Hindlimb muscle (tissue), 1 donor: Measurements from ENCODE around the gene HSPB9. TPM values are rescaled to one million over a fixed set of nuclear protein-coding genes. Genes with fewer than 3 reads are reported as not detected.

Source experiments
- DNase-seq: peaks from one replicate; pipeline ENCODE4 v3.0.0-alpha.2; 2013
- polyA plus RNA-seq: library from polyadenylated mRNA; unstranded; fragments of 120-200 nt; gene quantifications from one replicate; pipeline ENCODE4 v1.2.1, GENCODE V29; 2013; ENCODE audit not compliant: insufficient read length

Gene HSPB9, protein sequence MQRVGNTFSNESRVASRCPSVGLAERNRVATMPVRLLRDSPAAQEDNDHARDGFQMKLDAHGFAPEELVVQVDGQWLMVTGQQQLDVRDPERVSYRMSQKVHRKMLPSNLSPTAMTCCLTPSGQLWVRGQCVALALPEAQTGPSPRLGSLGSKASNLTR
- polyA plus RNA-seq = 0.34 TPM

- peak; percentile 56 for DNase-seq
These were observed at the start of gene HSPB9 for GRCh38 chr17:42122371-42123303. Gene HSPB9, plus strand, starts transcription at chr17:42122804. Its CDS starts 47 bp downstream, at chr17:42122851.

- DNase-seq = no peak
These were observed 46.8 kb upstream of the HSPB9 start for GRCh38 chr17:42075789-42076188.

DNA sequence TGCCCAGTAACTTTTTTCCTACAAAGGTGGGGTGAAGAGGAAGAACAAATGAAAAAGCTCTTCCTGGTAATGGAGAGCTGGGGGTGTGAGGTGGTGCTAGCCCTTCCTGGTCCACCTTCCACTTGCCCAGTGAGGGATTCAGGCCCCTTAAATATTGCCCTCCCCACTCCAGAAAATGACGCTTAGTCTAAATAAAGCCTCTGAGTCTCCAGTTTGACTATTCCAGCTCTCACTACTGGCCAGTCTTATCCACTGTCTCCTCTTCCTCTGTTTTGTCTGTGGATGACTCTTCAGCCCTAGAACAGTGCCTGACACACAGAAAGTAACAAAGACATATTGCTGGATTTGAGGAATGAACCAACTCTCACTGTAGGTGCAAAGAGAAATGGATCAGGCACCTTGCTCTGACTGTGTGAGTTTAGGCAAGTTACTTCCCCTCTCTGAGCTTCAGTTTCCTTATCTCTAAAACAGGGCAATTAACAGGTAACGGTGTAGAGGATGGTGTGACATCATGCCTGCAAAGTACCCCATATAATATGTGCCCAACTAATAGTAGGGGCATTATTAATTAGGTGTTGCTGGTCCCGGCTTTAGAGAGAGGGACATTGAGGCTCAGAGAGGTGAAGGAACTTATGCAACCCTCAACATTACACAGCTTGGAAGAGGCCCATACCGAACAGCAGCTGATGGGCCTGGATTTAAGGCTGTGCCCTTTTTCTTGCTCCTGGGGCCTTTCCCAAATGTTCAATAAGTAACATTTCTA is 45.6 kb upstream of the HSPB9 start:
- no peak for DNase-seq

DNA sequence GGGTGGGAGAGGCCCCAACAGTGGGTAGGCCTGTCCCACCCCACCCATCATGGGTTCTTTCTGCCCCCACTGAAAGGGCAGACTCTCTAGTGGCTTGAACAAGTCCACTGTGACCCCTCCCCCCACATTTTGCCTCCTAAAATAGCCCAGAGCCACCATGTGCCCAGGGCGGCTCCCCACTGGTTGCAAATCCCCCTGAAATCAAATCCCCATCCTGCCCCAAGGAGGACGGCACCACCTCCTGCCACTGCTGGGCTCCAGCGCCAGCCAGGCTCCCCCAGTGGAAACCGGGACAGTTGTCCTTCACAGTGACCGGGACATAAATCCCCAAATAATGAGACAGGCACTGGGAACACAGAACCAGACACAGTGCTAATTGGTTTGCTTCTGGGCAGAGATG is 44.8 kb upstream of the HSPB9 start:
- no peak for DNase-seq

DNA sequence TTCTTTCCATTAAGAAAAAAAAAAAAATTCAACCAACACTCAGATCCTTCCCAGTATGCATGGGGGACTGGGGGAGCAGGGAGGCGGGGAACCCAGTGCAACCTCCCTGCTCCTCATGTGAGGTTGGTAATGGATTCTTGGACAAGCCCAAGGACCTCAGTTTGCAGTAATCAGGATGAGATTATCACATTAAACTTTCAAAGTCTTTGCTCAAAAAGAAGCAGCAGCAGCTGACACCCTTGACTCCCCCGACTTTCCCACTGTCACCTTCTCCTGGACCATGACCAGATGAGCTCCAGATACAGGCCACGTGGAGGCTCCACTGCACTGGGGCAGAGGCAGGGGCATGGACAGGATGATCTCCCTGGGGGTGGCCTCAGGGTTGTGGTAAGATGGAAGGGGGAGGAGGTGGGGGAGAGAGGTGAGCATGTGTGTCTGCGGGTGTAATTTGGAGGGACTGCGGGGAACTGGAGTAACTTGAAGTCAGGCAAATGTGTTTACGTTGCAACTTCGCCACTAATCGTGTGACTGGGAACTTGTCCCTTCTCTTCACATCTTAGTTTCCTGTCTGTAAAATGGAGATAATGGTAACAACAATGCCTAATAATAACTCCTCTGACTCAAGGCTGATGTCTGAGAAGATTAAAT is 44.1 kb upstream of the HSPB9 start:
- DNase-seq = no peak

DNA sequence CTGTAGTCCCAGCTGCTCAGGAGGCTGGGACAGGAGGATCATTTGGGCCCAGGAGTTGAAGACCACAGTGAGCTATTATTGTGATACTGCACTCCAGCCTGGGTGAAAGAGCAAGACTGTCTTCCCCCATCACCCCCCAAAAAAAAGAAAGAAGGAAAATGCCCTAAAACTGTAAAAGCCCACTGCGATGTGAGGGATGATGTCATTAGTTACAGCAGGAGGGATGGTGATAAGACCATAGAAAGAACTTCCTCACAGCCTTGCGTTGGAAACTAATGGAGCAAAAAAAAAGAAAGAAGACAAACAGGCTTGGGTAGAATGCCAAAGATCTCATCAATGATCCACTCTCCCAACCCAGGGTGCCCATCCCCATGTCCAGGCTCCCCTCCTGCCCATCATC is 43.1 kb upstream of the HSPB9 start:
- DNase-seq = no peak

DNA sequence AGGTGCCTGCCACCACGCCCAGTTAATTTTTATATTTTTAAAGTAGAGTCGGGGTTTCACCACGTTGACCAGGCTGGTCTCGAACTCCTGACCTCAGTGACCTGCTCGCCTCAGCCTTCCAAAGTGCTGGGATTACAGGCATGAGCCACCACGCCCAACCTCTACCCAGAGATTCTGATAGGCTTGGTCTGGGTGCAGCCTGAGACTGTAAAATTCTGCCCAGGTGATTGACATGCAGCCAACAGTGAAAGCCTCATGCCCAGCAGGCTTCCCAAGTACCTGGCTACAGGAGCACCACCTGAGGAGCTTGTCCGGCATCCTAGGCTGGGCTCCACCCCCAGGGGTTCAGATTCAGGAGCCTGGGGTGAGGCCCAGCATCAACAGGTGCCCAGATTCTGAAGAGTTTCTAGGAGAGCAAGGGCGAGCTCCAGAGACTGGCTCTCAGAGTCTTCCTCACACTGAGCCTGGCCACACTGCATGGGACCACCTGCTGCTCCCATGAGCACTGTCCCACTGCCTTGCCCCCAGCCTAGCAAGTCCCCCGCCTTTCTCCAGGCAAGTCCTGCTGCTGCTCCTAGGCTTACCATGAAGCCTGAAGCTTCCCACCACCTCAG is 41.0 kb upstream of the HSPB9 start:
- no peak for DNase-seq

DNA sequence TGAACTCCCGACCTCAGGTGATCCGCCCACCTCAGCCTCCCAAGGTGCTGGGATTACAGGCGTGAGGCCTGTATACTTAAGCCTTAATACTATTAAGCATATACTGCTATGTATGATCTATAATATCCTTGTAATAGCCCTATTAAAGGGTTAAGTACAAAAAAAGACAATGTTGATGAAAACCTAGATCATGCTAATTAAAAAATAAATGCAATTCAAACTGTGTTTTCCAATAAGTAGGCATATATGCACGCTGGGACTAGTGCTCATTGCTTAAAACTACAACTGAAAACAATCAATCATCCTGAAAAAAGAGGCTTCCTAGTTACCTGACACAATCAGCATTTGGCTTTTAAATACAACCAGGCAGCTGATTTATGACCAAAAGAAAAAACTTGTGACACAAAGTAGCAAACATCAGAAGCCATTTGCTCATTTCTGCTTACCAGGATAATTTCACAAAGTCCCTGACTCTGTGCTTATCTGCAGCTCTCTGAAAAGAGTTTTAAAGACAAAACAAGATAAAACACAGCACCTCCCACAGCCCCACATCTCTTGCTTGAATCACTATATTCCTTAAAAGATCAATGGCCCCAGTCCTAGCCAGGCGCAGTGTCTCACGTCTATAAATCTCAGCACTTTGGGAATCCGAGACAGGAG is 35.4 kb upstream of the HSPB9 start:
- DNase-seq = no peak

GRCh38 chr17:42087736-42088705 is 34.6 kb upstream of the HSPB9 start:
- no peak for DNase-seq

GRCh38 chr17:42088736-42089135 is 33.9 kb upstream of the HSPB9 start:
- no peak for DNase-seq

DNA sequence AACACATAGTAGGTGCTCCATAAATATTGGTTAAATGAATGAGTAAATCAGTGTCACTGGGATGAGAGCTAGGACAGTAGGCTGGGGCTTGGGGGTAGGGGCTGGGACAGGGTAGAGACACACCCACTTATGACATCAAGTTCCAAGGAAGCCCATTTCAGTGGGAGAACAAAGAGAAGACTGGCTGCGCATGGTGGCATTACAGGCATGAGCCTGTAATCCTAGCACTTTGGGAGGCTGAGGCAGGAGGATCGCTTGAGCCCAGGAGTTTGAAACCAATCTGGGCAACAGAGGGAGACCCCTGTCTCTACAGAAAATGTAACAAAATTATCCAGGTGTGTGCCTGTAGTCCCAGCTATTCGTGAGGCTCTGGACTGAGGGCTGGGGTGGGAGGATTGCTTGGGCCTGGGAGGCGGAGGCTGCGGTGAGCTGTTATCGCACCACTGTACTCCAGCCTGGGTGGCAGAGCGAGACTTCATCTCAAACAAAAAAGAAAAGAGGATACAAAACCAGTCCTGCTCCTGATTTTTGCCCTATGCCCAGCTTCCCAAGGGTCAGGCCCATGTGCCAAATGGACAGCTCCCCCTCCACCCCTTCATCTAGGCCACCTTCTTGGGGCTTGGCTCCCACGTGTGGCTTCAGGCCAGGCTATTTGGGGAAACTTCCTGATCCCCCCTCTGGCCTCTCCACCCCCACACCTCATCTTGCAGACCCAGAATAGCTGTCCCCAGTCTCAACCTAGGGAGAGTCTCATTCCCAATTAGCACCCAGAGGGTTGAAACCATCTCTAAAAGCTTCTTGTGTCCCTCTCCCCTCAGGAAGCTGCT is 31.4 kb upstream of the HSPB9 start:
- DNase-seq = no peak

DNA sequence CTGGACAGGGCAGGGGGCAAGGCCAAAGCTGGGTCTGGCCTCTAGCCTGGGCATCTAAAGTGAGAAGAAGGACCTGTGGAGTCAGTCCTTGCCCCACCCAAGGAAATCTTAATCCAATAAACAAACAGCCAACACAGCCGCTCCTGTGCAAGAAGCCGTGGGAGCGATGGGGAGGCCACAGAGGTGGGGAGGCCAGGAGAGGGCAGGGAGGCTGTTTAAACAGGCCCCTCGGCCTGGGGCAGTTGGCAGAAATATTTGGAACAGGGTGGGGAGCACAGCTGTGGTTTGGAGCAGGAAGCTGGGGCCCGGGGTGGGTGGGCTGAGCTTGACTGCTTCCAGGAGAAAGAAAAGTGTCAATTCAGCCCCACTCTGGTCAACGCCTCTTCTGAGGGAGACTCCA is 29.7 kb upstream of the HSPB9 start:
- no peak for DNase-seq

GRCh38 chr17:42094375-42095069 is 28.1 kb upstream of the HSPB9 start:
- DNase-seq = no peak

- DNase-seq = no peak
These were observed 26.1 kb upstream of the HSPB9 start for GRCh38 chr17:42096360-42097111.

DNA sequence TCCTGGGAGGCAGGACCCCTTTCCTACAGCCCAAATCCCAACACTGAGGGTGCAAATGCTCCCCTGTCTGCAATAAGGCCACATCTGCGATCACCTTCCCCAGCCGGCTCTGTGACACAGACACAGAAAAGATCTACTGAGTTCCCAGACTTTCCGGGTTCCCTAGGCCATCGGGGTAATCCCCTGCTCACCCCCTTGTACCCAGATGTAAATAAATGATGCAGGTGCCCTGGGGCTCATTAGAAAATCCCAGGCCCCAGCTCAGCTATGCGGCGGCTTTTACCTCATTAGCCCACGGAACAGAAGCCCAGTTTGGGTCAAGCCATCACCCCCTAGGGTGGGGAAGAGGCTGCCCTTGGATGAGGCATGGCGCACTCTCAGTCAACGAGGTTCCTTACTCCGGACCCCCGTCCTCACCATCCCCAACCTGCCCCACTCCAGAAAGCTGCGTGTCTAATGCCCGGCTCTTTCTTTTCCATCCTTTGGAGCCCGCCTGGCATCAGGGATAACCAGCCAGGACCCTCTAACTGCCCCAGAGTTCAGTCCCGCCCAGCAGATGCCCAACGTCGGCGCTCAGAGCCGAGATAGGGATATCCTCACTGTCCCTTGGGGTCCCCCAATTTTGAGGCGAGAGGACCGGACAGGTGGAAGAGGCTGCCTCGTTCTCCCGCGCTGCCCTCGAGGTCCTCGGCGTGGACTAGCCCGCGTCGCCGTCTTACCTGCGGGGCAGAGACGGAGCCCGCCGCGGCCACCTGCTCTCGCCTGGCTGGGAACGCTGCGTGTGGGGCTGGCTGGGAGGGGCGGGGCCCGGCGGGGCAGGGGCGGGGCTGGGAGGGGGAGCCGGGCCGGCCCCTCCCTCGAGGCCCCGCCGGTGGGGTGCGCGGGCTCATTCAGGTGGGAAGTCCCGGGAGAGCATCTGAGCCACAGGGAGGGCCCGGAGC is 24.6 kb upstream of the HSPB9 start, which contains the start of gene ZNF385C:
ZNF385C (minus strand) TSS at position 783 of the 941 bp plus-strand sequence. CDS start 35,417 bp downstream, outside the sequence.
- DNase-seq = no peak

- DNase-seq = no peak
These were observed 23.7 kb upstream of the HSPB9 start for GRCh38 chr17:42098730-42099399.
